ENCODE results near the gene PLS1.

DNA sequence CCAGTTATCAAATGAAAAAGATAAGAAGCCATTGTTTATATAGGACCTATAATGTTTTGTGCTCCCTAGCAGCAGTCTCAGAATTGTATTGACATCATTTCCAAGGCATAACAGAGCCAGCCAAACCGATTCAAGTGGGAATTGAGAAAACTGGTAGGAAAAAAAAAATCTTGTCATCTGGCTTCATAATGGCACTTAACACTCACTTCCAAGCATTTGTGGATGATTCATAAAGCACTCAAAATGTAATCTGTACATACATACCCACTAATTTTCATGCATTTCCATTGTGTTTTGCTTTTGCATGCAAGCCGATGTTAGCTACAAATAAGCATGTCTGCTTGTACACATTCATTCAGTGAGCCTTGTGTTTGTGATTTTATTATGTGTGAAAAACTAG, 109.0 kb downstream of the PLS1 start:
- TF ChIP-seq, protein P1, sequence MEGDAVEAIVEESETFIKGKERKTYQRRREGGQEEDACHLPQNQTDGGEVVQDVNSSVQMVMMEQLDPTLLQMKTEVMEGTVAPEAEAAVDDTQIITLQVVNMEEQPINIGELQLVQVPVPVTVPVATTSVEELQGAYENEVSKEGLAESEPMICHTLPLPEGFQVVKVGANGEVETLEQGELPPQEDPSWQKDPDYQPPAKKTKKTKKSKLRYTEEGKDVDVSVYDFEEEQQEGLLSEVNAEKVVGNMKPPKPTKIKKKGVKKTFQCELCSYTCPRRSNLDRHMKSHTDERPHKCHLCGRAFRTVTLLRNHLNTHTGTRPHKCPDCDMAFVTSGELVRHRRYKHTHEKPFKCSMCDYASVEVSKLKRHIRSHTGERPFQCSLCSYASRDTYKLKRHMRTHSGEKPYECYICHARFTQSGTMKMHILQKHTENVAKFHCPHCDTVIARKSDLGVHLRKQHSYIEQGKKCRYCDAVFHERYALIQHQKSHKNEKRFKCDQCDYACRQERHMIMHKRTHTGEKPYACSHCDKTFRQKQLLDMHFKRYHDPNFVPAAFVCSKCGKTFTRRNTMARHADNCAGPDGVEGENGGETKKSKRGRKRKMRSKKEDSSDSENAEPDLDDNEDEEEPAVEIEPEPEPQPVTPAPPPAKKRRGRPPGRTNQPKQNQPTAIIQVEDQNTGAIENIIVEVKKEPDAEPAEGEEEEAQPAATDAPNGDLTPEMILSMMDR (IDR thresholded peaks at IDR 0.05; ENCODE audit: low read length), result no peak
- no peak for TF ChIP-seq EZH2 (IDR thresholded peaks at IDR 0.05; ENCODE audit: borderline replicate concordance, low read length)
